ENCODE measurements around the gene FBXL17.

DNA sequence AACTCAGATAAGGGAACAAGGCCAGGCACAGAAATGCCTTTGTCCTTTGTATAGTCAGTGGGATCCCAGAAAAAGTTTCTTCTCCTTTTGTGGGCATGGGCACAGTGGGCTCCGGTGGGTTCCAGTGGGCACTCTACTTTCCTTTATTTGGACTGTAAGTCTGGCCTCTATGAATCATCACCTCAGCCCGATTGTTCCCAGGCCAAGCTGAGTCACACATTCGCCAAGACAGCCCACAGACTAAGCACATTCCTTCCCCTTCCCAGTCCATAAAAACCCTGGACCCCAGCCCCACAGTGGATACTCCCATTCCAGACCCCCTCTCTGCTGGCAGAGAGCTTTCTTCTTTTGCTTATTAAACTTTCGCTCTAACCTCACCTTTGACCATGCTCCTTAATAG, 165.0 kb downstream of the FBXL17 start:
- TF ChIP-seq EZH2 (IDR thresholded peaks at IDR 0.05; ENCODE audit: insufficient read depth, poor library complexity, severe bottlenecking) (no peak), EZH2phosphoT487 (IDR thresholded peaks at IDR 0.05; ENCODE audit: insufficient read depth, low read depth) (no peak)

All from GM23248 (cell line).